Fibroblast of lung (primary cell): Measurements from ENCODE around the gene SHISA9.

ENCODE experiments used
- EZH2 ChIP-seq: IDR thresholded peaks from 2 replicates; pipeline ENCODE4 v1.5.1; 2012; ENCODE audit warnings: low read length, control low read depth, mild to moderate bottlenecking; ENCODE audit errors: missing control alignments
- TF ChIP-seq, protein P1 (sequence below), 2 donors: IDR thresholded peaks in 1 of 2; conservative IDR thresholded peaks in 1 of 2; 1 replicate in 1 of 2; 2 replicates in 1 of 2; pipeline ENCODE4 v1.5.1; 2011 to 2012; ENCODE audit warnings: low read length in 2 of 2, control low read depth in 1 of 2, inconsistent platforms in 1 of 2, low read depth in 1 of 2, mild to moderate bottlenecking in 1 of 2

DNA sequence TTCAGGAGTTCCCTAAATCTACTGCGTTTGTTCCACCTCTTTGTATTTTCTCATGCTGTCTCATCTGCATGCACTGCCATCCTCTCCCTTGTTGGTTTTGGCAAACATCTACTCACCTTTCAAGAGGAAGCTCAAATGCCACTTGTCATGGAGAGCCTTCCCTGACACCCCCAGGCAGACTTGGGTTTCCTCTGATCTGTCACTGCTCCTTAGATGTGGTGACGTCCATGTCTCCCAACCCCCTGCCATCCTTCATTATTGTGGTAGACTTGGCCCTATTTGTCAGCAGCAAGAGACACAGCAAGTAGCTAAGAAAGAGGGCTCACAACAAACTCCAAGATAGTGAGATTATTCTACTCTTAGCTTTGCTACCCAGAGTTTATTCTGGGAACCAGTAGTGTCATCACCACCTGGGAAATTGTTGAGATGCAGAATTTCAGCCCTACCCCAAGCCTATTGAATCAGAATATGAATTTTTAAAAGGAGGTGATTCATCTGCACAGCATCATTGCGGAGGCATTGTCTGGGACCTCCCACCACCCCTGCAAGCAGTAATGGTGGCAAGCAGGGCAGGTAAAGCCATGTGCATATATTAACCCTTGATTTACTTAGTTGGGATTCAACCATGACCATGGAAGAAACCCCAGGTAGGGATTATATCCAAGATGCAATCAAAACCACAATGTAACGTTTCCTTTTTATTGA, 248.9 kb downstream of the SHISA9 start:
- TF ChIP-seq, protein P1, sequence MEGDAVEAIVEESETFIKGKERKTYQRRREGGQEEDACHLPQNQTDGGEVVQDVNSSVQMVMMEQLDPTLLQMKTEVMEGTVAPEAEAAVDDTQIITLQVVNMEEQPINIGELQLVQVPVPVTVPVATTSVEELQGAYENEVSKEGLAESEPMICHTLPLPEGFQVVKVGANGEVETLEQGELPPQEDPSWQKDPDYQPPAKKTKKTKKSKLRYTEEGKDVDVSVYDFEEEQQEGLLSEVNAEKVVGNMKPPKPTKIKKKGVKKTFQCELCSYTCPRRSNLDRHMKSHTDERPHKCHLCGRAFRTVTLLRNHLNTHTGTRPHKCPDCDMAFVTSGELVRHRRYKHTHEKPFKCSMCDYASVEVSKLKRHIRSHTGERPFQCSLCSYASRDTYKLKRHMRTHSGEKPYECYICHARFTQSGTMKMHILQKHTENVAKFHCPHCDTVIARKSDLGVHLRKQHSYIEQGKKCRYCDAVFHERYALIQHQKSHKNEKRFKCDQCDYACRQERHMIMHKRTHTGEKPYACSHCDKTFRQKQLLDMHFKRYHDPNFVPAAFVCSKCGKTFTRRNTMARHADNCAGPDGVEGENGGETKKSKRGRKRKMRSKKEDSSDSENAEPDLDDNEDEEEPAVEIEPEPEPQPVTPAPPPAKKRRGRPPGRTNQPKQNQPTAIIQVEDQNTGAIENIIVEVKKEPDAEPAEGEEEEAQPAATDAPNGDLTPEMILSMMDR (conservative IDR thresholded peaks at IDR 0.05 in 1 of 2, IDR thresholded peaks at IDR 0.05 in 1 of 2; ENCODE audit: low read depth in 1 of 2, low read length in 2 of 2) = no peak
- no peak for TF ChIP-seq EZH2
